Choroid plexus epithelial cell (primary cell): ENCODE data around the gene UBE2QL1.

Experiments used
- DNase-seq: peaks from one replicate; pipeline ENCODE4 v3.0.0-alpha.2; 2010; ENCODE audit warnings: low read depth
- H3K4me3 ChIP-seq: 2 replicates; pipeline ENCODE4 v1.5.1; 2011; ENCODE audit warnings: low read depth, mild to moderate bottlenecking, control low read depth, low read length, moderate library complexity
- TF ChIP-seq, protein P1 (sequence below): conservative IDR thresholded peaks from 2 replicates; pipeline ENCODE4 v1.5.1; 2011; ENCODE audit warnings: low read depth, mild to moderate bottlenecking, control low read depth, inconsistent platforms, low read length, moderate library complexity

UBE2QL1 gene

DNA sequence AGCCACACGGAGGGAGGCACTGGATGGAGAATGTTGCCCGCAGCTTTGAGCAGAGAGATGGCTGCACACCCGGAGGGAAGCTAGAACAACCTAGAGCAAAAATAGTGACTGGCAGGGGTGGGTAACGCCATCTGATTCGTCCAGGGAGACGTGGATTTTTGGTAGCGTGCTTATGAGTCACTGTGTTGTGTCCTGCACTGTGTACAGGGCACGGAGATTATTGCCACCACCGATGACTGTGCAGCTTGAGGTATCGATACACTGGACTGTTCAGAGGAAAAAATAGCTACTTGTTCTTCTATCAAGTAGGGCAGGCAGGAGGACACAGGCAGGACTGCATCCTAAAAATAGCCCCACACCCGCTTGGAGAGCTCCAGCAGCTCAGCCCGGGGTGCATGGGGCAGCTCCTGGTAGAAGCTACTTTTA lies 6.0 kb downstream of the UBE2QL1 start:
- H3K4me3 ChIP-seq = no peak overlapping the region
- TF ChIP-seq, protein P1, sequence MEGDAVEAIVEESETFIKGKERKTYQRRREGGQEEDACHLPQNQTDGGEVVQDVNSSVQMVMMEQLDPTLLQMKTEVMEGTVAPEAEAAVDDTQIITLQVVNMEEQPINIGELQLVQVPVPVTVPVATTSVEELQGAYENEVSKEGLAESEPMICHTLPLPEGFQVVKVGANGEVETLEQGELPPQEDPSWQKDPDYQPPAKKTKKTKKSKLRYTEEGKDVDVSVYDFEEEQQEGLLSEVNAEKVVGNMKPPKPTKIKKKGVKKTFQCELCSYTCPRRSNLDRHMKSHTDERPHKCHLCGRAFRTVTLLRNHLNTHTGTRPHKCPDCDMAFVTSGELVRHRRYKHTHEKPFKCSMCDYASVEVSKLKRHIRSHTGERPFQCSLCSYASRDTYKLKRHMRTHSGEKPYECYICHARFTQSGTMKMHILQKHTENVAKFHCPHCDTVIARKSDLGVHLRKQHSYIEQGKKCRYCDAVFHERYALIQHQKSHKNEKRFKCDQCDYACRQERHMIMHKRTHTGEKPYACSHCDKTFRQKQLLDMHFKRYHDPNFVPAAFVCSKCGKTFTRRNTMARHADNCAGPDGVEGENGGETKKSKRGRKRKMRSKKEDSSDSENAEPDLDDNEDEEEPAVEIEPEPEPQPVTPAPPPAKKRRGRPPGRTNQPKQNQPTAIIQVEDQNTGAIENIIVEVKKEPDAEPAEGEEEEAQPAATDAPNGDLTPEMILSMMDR = no peak
- no peak for DNase-seq

DNA sequence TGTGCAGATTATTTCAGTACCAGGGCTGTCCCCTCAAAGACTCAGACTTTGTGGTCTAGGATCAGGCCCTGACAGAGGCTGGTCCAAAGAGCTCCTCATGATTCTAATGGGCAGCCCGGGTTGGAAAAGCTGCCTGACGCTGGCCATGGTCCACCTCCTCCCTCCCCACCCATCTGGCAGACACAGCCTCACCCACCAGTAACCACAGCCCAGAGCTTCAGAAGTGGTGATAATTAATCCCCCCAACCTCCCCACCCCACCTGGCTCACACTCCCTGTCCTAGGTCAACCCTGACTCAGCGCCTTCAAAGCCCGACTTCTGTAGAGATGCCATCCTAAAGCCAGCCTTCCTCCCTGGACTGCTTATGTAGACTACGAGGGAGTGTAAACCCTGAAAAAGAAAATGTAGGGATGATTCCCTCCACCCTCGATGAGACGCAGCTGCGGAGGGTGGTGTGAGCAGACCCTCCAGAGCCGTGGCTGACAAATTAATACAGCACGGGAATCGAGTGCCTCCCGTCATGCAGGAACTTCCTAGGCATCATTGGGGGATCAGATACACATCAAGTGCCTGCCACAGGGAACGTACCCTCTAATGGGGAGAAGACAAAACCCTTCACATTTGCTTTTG lies 7.0 kb downstream of the UBE2QL1 start:
- DNase-seq = no peak
- TF ChIP-seq, protein P1 = no peak
- H3K4me3 ChIP-seq = no peak overlapping the region

DNA sequence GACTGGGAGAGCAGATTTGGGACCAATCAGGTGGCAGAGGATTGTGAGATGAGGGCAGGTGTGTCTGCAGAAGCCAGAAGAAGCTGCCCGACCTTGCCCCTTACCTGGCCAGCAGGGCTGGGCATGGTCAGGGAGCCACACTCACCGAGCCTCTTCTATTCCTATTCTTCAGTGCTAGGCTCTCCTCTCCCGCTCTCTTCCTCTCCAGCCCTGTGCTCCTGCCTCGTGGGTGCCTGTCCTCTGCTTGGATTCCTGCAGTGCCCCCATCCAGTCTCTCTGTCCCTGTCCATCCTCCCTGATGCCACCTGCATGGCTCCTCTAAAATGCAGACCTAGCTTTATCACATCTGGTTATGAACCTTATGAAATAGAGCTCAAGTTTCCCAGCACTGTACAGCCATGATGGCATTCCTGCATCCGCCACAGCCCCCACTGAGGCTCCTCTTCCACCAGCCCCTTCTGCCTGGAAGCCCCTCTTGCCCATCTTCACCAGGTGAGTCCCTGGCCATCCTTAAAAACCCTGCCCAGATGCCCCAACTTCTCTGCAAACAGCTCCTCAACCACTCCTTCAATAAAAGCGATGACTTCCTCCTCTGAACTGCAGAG lies 8.2 kb downstream of the UBE2QL1 start:
- no peak for DNase-seq
- no peak overlapping the region for H3K4me3 ChIP-seq
- TF ChIP-seq, protein P1 = no peak

DNA sequence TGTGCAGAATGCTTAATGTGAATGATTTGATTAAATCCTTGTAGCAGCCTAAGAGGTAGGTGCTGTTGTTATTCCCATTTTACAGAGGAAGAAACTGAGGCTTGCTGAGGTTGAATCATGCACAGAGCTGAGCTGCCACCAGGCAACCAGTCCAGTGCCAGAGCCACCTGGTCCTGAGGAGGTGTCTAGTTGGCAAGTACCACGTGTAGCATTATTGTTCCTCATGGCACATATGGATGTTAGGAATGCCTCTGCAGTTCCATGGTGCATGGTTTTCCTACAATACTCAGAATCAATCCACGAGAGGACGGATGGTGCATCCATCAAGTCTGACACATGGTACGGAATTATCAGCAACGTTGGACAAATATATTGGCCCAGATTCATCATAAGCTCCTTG lies 8.9 kb downstream of the UBE2QL1 start:
- TF ChIP-seq, protein P1 = no peak
- no peak overlapping the region for H3K4me3 ChIP-seq
- DNase-seq = no peak

DNA sequence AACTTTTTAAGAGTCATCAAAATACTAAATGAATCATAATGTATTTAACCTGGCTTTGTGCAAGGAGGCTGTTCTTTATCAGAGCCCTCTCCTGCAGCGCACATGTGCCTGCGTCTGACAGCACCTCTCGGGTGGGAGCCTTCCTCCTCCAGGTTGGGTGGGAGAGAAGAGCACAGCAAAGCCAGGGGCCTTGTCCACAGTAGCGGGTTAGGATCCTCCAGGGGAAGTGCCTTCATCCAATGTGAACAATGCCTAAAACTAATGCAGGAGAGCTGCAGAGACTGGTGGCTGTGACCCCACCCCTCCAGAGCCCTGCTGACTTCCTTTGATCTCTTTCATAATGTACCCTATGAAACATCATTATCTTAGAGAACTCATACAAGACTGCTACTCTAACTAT lies 10.2 kb downstream of the UBE2QL1 start:
- no peak for DNase-seq
- TF ChIP-seq, protein P1 = no peak

DNA sequence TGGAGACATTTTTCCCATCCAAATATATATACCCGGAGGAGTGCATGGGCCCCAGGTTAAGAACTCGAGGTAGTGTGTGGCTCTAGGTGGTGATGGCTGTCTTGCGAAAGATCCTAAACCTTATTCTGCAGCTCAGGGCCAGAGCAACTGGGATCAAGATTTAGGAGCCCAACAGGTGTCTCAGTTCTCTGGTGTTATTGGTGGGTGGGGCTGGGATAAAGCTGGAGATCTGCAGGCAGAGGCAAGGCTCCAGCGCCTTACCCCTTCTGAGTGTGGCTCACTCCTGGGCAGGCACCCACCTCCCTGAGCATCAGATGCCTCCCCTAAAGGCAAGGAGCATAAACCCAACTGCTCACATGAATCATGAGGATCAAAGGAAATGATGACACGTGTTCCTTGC lies 11.2 kb downstream of the UBE2QL1 start:
- no peak overlapping the region for H3K4me3 ChIP-seq
- TF ChIP-seq, protein P1 = no peak
- no peak for DNase-seq

More for the DNA sequence above, 10.2 kb downstream of the UBE2QL1 start:
- H3K4me3 ChIP-seq = no peak overlapping the region

DNA sequence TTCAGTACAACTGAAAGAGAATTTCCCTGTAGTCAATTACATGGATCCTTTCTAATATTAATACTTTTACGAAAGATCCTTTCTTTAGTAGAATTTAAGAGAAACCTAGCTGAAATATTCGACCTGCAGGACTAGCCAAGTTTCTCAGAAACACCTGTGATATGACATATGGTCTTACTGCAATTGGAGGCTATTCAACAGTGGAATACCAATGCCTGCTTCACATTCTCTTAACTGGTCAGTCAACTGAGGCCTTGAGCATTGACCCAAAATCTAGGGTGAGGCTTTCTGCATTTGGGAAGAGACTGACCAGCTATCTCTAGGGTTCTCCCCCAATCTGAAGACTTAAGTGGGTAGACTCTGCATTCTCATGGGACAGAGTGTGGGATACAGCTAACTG lies 12.3 kb downstream of the UBE2QL1 start:
- H3K4me3 ChIP-seq = no peak overlapping the region
- DNase-seq = no peak
- TF ChIP-seq, protein P1 = no peak
